OCI-LY1 (cell line): ENCODE data around the gene PSMA8.

Experiments
- CTCF ChIP-seq: fragments of 200-600 bp; sonication (generic), shearing (Covaris generic); IDR thresholded peaks from 2 replicates; pipeline ENCODE4 v1.5.1; 2017; ENCODE audit warnings: mild to moderate bottlenecking, antibody characterized with exemption, low read length, moderate library complexity, mixed read lengths
- EZH2 ChIP-seq: fragments of 200-600 bp; sonication (generic), shearing (Covaris generic); IDR thresholded peaks from 2 replicates; pipeline ENCODE4 v1.8.0; 2017; ENCODE audit warnings: borderline replicate concordance, mixed run types, mild to moderate bottlenecking, antibody characterized with exemption, low read length, moderate library complexity, mixed read lengths

- no peak for TF ChIP-seq CTCF
- no peak for TF ChIP-seq EZH2
Observed at GRCh38 chr18:26215247-26215970, 81.7 kb downstream of the PSMA8 start.
